GM12892 (cell line): ENCODE results near the gene KCNN1.

ENCODE experiments used
- DNase-seq: peaks from one replicate; pipeline ENCODE4 v3.0.0; 2011; ENCODE audit not compliant: insufficient read length
- FAIRE-seq: peaks from 2 replicates; lab custom pipeline; 2011; peaks lifted over from hg19 to GRCh38; lab: Jason Lieb, UNC
- POLR2A ChIP-seq: IDR thresholded peaks from 2 replicates; pipeline ENCODE4 v1.6.1; 2011; ENCODE audit warnings: low read depth, low read length, control low read depth
- POLR2AphosphoS5 ChIP-seq: IDR thresholded peaks from 2 replicates; pipeline ENCODE4 v1.6.1; 2011; ENCODE audit warnings: low read depth, low read length, control low read depth
- TAF1 ChIP-seq: IDR thresholded peaks from 2 replicates; pipeline ENCODE4 v1.6.1; 2011; ENCODE audit warnings: low read depth, mild to moderate bottlenecking, control low read depth, low read length, borderline replicate concordance

KCNN1 gene

GRCh38 chr19:17937371-17937900, 29.5 kb upstream of the KCNN1 start:
- FAIRE-seq, result no peak
- TF ChIP-seq POLR2AphosphoS5 (no peak), POLR2A (no peak), TAF1 (no peak)
- no peak for DNase-seq

GRCh38 chr19:17938092-17938845, 28.6 kb upstream of the KCNN1 start:
- DNase-seq, result peak; percentile 90
- FAIRE-seq, result peak; percentile 98
- no peak for TF ChIP-seq POLR2A
- TF ChIP-seq TAF1, result no peak
- no peak for TF ChIP-seq POLR2AphosphoS5

GRCh38 chr19:17942181-17942580, 24.7 kb upstream of the KCNN1 start:
- no peak for TF ChIP-seq TAF1
- no peak for FAIRE-seq

DNA sequence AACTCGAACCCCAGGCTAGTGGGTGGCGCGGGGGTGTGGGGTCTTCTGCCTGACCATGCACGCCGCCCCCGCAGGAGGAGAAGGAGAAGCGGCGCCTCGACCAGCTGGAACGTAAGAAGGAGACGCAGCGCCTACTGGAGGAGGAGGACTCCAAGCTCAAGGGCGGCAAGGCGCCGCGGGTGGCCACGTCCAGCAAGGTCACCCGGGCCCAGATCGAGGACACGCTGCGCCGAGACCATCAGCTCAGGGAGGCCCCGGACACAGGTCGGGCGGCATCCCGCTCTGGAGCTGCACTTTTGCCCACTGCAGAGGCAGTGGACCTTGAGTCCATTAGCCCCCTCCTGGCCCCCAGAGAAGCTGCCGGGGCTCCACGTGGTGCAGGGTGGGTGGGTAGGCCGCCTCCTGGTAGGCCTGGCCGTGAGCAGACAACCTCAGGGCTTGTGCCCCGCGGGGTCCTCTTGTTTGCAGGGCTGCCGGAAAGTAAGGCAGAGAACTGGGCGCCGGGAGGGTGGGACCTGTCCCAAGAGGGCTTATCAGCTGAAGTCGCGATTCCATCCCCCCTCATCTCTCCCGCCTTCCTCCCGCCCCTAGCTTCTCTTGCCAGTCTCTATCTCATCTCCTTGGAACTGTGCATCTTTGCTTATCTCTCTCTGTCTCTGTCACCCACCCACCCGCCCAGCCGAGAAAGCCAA, 24.2 kb upstream of the KCNN1 start:
- TF ChIP-seq TAF1 (no peak), POLR2A (no peak), POLR2AphosphoS5 (no peak)
- FAIRE-seq, result no peak

More at GRCh38 chr19:17942181-17942580, 24.7 kb upstream of the KCNN1 start:
- DNase-seq, result no peak

GRCh38 chr19:17943274-17944221, 23.4 kb upstream of the KCNN1 start:
- TF ChIP-seq POLR2AphosphoS5, result no peak
- TF ChIP-seq POLR2A, result no peak
- TF ChIP-seq TAF1, result no peak
- FAIRE-seq (no peak), DNase-seq (no peak)

More for the DNA sequence above, 24.2 kb upstream of the KCNN1 start:
- DNase-seq, result no peak

GRCh38 chr19:17944301-17944700, 22.6 kb upstream of the KCNN1 start:
- no peak for DNase-seq
- no peak for FAIRE-seq
- TF ChIP-seq POLR2AphosphoS5 (no peak), TAF1 (no peak), POLR2A (no peak)

DNA sequence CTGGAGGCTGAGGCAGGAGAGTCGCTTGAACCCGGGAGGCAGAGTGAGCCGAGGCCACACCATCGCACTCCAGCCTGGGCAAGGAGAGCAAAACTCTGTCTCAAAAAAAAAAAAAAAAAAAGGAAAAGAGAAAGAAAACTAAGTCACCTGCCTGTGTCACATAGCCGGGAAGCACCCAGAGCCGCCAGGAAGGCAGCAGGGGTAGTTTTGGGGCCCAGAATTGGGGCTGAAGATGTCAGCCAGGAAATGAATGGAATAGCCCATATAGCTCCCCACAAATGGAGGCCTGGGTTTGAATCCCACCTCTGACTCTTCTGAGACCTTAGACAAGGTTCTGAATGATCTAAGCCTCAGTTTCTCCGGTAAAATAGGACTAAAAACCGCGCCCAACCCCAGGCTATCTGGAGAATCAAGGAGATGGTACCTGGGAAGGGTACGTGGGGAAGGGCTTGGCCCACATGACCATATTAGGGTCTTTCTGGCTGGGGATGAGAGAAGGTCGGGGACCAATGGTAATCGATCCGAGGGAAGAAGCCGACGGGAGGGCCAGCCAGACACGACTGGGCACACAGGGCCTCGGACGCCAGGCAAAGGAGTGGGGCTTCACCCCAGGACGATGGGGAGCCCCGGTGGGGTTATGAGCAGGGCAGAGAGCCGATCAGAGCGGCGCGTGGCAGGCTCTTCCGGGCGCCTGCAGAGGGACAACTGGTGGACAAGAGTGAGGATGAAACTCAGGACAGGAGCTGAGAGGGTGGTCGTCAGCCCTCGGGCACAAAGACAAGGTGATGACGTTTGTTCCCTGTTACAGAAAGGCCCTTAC, 19.7 kb upstream of the KCNN1 start:
- DNase-seq (no peak), FAIRE-seq (peak; percentile 53)
- TF ChIP-seq POLR2AphosphoS5 (no peak), POLR2A (peak; percentile 13; the same call in 1 of the 2 replicates)

GRCh38 chr19:17947815-17948513, 18.9 kb upstream of the KCNN1 start:
- FAIRE-seq (peak; percentile 98), DNase-seq (peak; percentile 99)
- TF ChIP-seq POLR2A, result no peak
- no peak for TF ChIP-seq TAF1

GRCh38 chr19:17948514-17948900, 18.4 kb upstream of the KCNN1 start:
- FAIRE-seq (no peak), DNase-seq (no peak)
- TF ChIP-seq POLR2A, result no peak
- TF ChIP-seq TAF1, result no peak
- no peak for TF ChIP-seq POLR2AphosphoS5
